K562 (cell line): Measurements from ENCODE around the gene NUP153. TPM values are rescaled to one million over a fixed set of nuclear protein-coding genes. Genes with fewer than 3 reads are reported as not detected.
A peak's percentile ranks its signal among the peaks of the same experiment; 100 is the strongest.

Experiments used
- AFF1 ChIP-seq, 2 experiments: fragments of 450-650 bp; IDR thresholded peaks; 2 replicates each; pipeline ENCODE4 v1.6.1; 2018; ENCODE audit warnings: mild to moderate bottlenecking in 2 of 2, low read depth in 1 of 2; ENCODE audit not compliant: partially characterized antibody in 2 of 2
- ARHGAP35 ChIP-seq: fragments of 450-650 bp; IDR thresholded peaks from 2 replicates; pipeline ENCODE4 v1.6.1; 2018; ENCODE audit not compliant: partially characterized antibody
- CBX3 ChIP-seq, 2 experiments: IDR thresholded peaks; 1 replicate in 1 of 2; 2 replicates in 1 of 2; pipeline ENCODE4 v1.6.1; 2012; ENCODE audit warnings: inconsistent platforms in 2 of 2, low read length in 2 of 2, borderline replicate concordance in 1 of 2, control low read depth in 1 of 2
- CHD2 ChIP-seq: IDR thresholded peaks from 2 replicates; pipeline ENCODE4 v1.6.1; 2011; ENCODE audit warnings: low read depth, low read length
- CREM ChIP-seq: IDR thresholded peaks from 2 replicates; pipeline ENCODE4 v1.6.1; 2014; ENCODE audit warnings: antibody characterized with exemption, low read depth
- ESRRA ChIP-seq: fragments of 450-650 bp; IDR thresholded peaks from 2 replicates; pipeline ENCODE4 v1.6.1; 2014; ENCODE audit warnings: low read depth, mild to moderate bottlenecking, moderate library complexity, borderline replicate concordance
- ETV5 ChIP-seq: sonication (generic); formaldehyde crosslinking; IDR thresholded peaks from 2 replicates; pipeline ENCODE4 v1.4.0; 2020; ENCODE audit warnings: low read depth, mild to moderate bottlenecking, missing genetic modification reagents
- HSF4 ChIP-seq: fragments of 250-450 bp; sonication (Bioruptor Pico); IDR thresholded peaks from 2 replicates; pipeline ENCODE4 v2.1.2; 2022; ENCODE audit warnings: mild to moderate bottlenecking, moderate library complexity, borderline replicate concordance
- IFI16 ChIP-seq: fragments of 250-450 bp; sonication (Bioruptor Pico); IDR thresholded peaks from 2 replicates; pipeline ENCODE4 v2.1.2; 2022; ENCODE audit warnings: mild to moderate bottlenecking, inconsistent platforms
- JUND ChIP-seq, 2 experiments: IDR thresholded peaks; 2 replicates in 1 of 2; 3 replicates in 1 of 2; pipeline ENCODE4 v1.6.1; 2011; ENCODE audit warnings: borderline replicate concordance in 2 of 2, low read depth in 2 of 2, low read length in 2 of 2, improper control_type of control experiment in 1 of 2, missing biosample characterization in 1 of 2, missing genetic modification characterization in 1 of 2, missing genetic modification reagents in 1 of 2
- PHF21A ChIP-seq: fragments of 450-650 bp; IDR thresholded peaks from 2 replicates; pipeline ENCODE4 v1.6.1; 2017; ENCODE audit warnings: low read depth, borderline replicate concordance
- PURB ChIP-seq: sonication (generic); formaldehyde crosslinking; IDR thresholded peaks from 2 replicates; pipeline ENCODE4 v1.9.0; 2021; ENCODE audit warnings: low read depth, mild to moderate bottlenecking, missing genetic modification reagents
- RREB1 ChIP-seq: fragments of 250-450 bp; sonication (Bioruptor Pico); IDR thresholded peaks from 2 replicates; pipeline ENCODE4 v1.4.0; 2020
- ZBED1 ChIP-seq: IDR thresholded peaks from 2 replicates; pipeline ENCODE4 v1.6.1; 2014
- ZNF133 ChIP-seq: fragments of 250-450 bp; sonication (Bioruptor Pico); IDR thresholded peaks from 2 replicates; pipeline ENCODE4 v1.4.0; 2020; ENCODE audit warnings: mild to moderate bottlenecking
- ZZZ3 ChIP-seq: fragments of 450-650 bp; IDR thresholded peaks from 2 replicates; pipeline ENCODE4 v1.6.1; 2016; ENCODE audit warnings: antibody characterized with exemption, mild to moderate bottlenecking, moderate library complexity
- polyA plus RNA-seq, 8 experiments: library from polyadenylated mRNA; depleted of rRNA in 4 of 8; stranded (reverse) in 5 of 8; unstranded in 3 of 8; fragments of >200 nt; fragmentation: Nextera tagmentation in 2 of 8; fragmentation: Illumina TruSeq in 1 of 8; extraction: Ambion mirVana in 2 of 8; extraction: Trizol in 1 of 8; gene quantifications; 2 replicates each; pipeline versions ENCODE4 v1.2.1 to v1.2.3, GENCODE V29; 2011 to 2014; ENCODE audit warnings: inconsistent platforms in 1 of 8, missing spikeins in 1 of 8
- total RNA-seq, 7 experiments: library from RNA; depleted of rRNA in 6 of 7; stranded (reverse); fragments of >200 nt in 6 of 7; fragmentation: Illumina TruSeq in 2 of 7; extraction: Trizol in 2 of 7; gene quantifications; 2 replicates each; pipeline versions ENCODE4 v1.2.1 to v1.2.3, GENCODE V29; 2011 to 2021; ENCODE audit warnings: low replicate concordance in 1 of 7

The NUP153 gene
- total and polyA plus RNA-seq, 9 of the 15 experiments (the other 6 are each of a cell fraction or from before 2014, with no cell fraction given) = 21.9 to 110 (median 84.8) TPM

GRCh38 chr6:17729223-17730077, 22.7 kb upstream of the NUP153 start (continued):
- TF ChIP-seq RREB1 (no peak), ARHGAP35 (no peak), CHD2 (no peak), HSF4 (no peak), JUND (IDR thresholded peaks at IDR 0.05; ENCODE audit: borderline replicate concordance, low read depth, low read length) (peak; percentile 90), JUND (tag; IDR thresholded peaks at IDR 0.05; ENCODE audit: borderline replicate concordance, low read depth, low read length) (peak; percentile 64; the same call in 2 of the 3 replicates), ZNF133 (no peak), PURB (CRISPR knock-in tag) (no peak), IFI16 (CRISPR knock-in tag) (no peak), ETV5 (no peak), ZZZ3 (no peak), PHF21A (no peak), ESRRA (no peak), AFF1 (IDR thresholded peaks at IDR 0.05; ENCODE audit: low read depth in 1 of 2, partially characterized antibody in 2 of 2) (peak in 1 of 2 experiments; percentile 38), CBX3 (IDR thresholded peaks at IDR 0.05; ENCODE audit: borderline replicate concordance in 1 of 2, low read length in 2 of 2) (peak in 1 of 2 experiments; percentile 63; a peak in 2 of 3 replicates), ZBED1 (no peak), CREM (no peak)
